Hematopoietic multipotent progenitor cell treated with erythropoietin and hydrocortisone succinate and interleukin-3 and kit ligand, for 8 days (in vitro differentiated cells): Measurements from ENCODE around the gene TBRG4.
"Not testable (repeated sequence)": the region's sequence is repeated elsewhere in the genome, so short reads cannot be mapped to it uniquely, and the experiment has no call there.

Experiments
- DNase-seq: peaks from one replicate; pipeline ENCODE4 v3.0.0-alpha.2; 2015

Gene TBRG4

GRCh38 chr7:45111298-45112223, at the start of gene TBRG4:
TBRG4 (minus strand) TSS chr7:45111697; CDS start chr7:45109237, 2,460 bp downstream.
- DNase-seq, result peak; percentile 97

DNA sequence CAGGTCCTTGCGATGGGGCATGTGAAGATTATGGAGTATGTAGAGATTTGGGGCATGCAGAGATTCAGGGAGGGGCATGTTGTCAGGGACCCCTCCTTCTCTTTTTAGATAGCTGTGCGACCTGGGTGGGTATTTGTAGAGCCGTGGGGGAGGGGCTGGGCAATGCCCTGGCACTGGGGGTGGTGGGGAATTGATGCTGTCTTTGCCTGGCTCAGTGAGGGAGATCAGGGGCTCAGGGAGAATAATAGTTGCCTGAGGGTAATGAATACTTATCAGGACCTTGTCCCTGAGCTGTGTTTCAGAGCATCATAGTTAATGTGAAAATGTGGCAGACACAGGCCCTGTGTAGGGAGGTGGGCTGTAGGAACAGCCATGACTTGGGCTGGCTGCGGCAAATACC, 49.6 kb upstream of the TBRG4 start:
- DNase-seq, result no peak

DNA sequence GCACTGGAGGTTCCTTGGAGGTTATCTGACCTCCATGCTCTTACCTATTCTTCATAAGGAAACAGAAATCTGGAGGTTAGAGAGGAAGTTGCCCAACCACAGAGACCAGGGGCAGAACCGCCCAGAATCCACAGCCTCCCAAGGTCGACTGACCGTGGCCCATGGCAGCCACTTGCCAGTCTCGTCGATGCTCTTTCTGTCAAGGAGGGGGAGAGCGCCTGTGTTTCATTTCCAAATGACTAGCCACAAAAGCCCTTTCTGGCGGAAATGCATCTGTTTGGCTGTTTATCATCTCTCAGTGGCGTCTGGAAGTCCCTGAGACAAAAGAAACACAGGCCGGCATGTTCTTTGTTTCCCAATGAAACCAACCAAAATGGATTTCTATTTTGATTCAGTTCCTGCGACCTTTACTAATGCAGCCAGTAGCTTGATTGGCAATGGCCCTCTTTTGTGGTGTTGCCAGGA, 49.0 kb upstream of the TBRG4 start:
- DNase-seq, result no peak

GRCh38 chr7:45159296-45159695, 47.8 kb upstream of the TBRG4 start:
- DNase-seq, result no peak

- DNase-seq, result no peak
Observed at GRCh38 chr7:45158471-45158870, 47.0 kb upstream of the TBRG4 start.

DNA sequence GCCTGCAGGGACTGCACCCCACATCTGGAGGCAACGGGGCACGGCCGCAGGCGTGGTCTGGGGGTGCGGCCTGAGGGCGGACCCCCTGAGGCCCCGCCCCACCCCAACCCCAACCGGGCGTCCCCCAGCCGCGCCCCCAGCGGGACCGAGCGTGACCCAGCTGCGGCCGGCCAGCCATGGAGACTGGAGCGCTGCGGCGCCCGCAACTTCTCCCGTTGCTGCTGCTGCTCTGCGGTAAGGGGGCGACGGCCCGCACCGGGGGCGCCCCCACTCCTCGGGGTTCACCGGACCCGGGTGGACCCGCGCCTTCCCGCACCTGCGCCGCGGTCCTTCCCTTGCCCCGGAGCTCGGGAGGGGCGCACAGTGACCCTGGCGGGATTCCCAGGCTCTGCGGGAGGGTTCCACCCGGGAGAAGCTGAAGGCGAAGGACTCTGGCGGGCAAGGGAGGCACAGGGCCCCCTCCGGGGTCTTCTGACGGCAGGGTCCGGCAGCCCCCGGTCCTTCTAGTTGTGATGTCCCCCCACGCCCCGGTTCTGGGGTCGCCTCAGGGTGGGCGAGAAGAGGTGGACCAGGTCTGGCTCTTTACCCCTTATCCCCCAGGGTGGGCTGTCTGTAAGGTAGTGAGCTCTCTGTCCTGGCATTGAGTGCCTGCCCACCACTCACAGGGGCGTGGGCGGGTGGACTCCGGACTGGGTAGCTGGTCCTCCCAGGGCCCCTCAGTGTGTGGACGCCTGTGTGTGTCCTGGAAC, 46.3 kb upstream of the TBRG4 start, which contains the start of gene RAMP3:
Gene RAMP3 (plus strand): TSS at position 139 of the 749 bp plus-strand sequence. CDS start 38 bp downstream, at position 177.
- DNase-seq, result no peak

DNA sequence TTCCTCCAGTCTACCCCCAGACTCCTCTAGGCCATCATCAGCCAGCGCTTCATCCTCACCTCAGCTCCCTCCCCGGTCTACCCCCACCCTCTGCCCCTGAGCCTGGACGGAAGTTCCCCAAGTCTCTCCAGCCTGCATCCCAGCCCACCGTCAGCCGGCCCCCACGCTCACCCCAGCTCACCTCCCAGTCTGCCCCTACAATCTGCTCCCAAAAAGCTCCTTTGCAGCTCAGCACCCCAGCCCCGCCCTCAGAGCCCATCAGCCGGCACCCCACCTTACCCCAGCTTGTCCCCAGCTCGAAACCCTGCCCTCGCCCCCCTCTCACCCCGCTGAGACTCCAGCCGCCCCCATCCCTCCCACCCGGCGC, 45.8 kb upstream of the TBRG4 start:
- no peak for DNase-seq

DNA sequence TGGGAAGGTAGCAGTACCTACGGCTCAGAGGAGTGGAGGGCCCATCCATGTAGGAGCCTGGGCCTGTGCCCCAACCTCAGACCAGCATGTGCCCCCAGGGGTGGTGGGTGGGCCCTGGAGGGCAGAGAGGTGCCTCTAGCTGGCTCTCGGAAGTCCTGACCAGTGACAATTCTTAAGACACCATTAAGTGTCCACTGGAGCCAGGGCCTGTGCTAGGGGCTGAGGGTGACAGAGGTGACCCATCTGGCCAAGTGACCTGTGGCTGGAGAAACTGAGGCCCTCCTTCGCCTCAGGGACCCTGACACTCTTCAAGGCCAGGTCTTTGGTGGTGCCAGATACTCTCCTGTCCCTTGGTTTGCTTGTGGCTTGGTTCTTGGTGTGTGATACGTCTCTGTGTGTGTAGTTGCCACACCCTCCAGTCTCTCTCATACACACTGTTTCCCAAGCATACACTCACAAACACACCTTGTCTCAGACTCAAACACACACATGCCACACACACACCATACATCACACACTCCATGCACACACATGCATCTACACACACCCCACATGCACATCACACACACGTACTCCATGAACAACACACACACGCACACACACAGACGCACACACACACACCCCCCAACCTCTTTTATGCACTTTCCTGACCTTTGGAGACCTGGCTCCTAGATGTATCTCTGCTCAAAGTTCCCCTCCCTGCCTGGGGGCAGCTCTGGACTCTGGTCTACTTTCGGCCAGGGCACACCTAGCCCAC, 45.2 kb upstream of the TBRG4 start:
- no peak for DNase-seq

DNA sequence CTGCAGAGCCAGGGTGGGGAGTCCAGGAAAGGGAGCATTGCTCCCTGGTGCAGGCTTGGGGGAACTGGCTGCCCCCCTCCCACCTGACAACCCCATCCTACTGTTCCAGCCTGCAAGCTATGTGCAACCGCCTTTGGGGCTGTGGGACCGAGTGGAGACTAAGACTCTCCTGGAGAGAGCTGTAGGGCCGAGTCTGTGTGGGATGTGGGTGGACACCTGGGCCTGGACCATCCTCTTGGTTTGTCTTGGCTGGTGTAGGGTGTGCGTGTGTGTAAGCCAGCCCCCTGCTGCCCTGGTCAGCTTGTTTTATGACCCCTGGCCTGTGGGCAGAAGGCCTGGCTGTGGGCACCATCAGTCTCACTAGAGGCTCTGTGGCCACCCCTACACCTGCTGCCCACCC, 44.4 kb upstream of the TBRG4 start:
- DNase-seq, result no peak

GRCh38 chr7:45155357-45155900, 43.9 kb upstream of the TBRG4 start:
- DNase-seq, result no peak

GRCh38 chr7:45153861-45154260, 42.4 kb upstream of the TBRG4 start:
- not testable (repeated sequence) for DNase-seq

- peak; percentile 30 for DNase-seq
Observed at GRCh38 chr7:45153233-45153632, 41.7 kb upstream of the TBRG4 start.

DNA sequence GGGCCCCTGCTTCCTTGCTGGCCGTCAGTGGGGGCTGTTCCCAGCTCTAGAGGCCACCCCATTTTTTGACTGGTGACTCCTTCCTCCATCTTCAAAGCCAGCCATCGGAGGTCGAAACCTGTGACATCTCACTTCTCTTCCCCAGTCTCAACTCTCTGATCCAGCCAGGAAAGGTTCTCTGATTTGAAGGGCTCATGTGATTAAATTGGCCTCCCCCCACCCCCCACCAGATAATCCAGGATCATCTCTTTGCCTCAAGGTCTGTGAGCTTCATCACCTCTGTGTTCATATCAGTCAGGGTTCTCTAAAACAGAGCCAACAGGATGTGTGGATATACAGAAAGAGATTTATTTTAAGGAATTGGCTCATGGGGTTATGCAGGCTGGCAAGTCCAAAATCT, 40.5 kb upstream of the TBRG4 start:
- DNase-seq, result no peak

DNA sequence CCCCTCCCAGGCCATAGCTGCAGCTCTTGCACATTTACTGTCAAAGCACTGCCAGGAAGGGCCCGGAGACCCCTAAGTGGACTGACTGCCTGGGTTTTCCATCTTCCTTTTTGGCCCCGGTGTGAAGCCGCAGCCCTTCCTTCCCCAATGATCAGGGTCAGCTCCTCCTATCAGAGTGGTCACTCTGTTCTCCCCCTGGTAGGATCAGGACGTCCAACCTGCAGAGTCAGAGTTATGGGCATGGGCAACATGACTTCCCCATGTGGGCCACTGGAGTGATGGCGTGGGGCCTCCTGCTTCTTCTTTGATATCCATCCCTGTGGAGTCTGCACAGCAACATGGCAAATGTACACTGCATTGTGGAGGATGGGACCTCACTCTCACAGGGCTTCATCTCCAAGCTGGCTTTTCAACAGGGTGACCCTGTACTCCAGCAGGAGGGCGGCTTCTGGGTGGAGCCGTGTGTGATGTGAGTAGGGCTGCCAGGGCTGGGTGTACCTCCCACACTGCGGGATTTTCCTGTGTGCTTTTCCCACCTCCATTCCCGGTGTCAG, 39.7 kb upstream of the TBRG4 start:
- no peak for DNase-seq

GRCh38 chr7:45150199-45150598, 38.7 kb upstream of the TBRG4 start:
- DNase-seq, result no peak

DNA sequence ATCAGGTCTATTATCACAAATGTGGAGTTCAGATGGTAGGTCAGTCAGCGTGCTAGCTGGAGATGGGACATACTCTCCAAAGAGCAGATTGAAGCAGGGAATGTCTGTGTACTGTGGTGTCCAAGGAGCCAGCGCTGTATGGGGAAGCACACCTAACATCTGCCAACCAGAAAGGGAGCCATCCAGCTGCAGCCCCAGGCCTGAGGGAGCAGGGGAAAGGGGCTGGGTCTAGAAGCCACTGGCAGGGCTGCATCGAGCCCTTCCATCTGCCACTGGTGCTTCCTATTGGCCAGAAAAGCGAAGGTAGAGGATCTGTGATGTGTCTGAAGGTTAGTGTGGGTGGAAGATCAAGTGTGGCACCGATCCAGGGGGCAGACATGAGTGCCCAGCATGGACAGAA, 38.1 kb upstream of the TBRG4 start:
- DNase-seq, result no peak

DNA sequence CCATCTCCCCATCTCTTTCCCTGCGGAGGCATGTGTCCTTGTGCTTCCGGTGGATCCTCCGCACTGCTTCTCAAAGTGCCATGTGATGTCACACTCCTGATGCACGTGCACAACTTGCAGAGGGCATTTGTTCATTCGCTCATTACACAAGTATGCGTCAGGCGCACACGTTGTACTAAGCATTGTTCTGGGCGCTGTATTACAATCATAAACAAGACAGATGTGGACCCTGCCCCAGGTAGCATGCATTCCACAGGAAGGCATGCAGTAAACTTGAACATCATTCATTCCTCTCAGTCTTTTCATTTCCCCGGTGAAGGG, 37.1 kb upstream of the TBRG4 start:
- DNase-seq, result no peak

GRCh38 chr7:45147858-45148652, 36.6 kb upstream of the TBRG4 start:
- no peak for DNase-seq

- no peak for DNase-seq
Observed at GRCh38 chr7:45146531-45147379, 35.3 kb upstream of the TBRG4 start.

- DNase-seq, result no peak
Observed at GRCh38 chr7:45145881-45146280, 34.4 kb upstream of the TBRG4 start.

GRCh38 chr7:45143616-45144015, 32.1 kb upstream of the TBRG4 start:
- no peak for DNase-seq
